ENCODE measurements around the gene PABPN1. TPM values are rescaled to one million over a fixed set of nuclear protein-coding genes. Genes with fewer than 3 reads are reported as not detected.
"Not testable (repeated sequence)": the region's sequence is repeated elsewhere in the genome, so short reads cannot be mapped to it uniquely, and the experiment has no call there.

The PABPN1 gene
- total RNA-seq, 2 experiments from 2014 or later: 167 to 314 TPM

- no TSS peak for BruUV-seq (replicated peaks)
- Histone ChIP-seq H3K4me1 (ENCODE audit: insufficient read depth, low read length, poor library complexity, severe bottlenecking) (no peaks in the 10 kb centered on the region), H3K4me2 (ENCODE audit: low read length) (no peak overlapping the region), H3K36me3 (ENCODE audit: insufficient read depth, low read length) (no peaks in the 10 kb centered on the region), H3K9me3 (ENCODE audit: low read length) (no peaks in the 10 kb centered on the region), H3K4me3 (ENCODE audit: low read depth, low read length, poor library complexity, severe bottlenecking) (no peak overlapping the region), H4K20me1 (ENCODE audit: insufficient read depth, low read length) (no peaks in the 10 kb centered on the region), H3K27ac (ENCODE audit: low read depth, low read length, poor library complexity, severe bottlenecking) (no peak overlapping the region), H3K79me2 (ENCODE audit: insufficient read depth, low read depth, low read length) (no peaks in the 10 kb centered on the region), H2AFZ (ENCODE audit: low read length) (no peak overlapping the region), H3K9me2 (ENCODE audit: insufficient read depth, low read length) (no peaks in the 10 kb centered on the region)
- CTCF ChIA-PET (ENCODE audit: unreplicated experiment): no interaction called here
- POLR2A ChIA-PET: interaction anchor here (0.6 to 2.2 kb wide), 2 partner anchors 9 to 63 kb away, joined by 4 to 8 read pairs; partner anchors contain the start of gene HOMEZ
- no peak for DNase-seq (ENCODE audit: low spot score)
- intact Hi-C loops (cut with micrococcal nuclease; ENCODE audit: unreplicated experiment): no loop called here
- no peak for TF ChIP-seq CTCF (conservative IDR thresholded peaks at IDR 0.05; ENCODE audit: low read length)
- TF ChIP-seq EZH2phosphoT487 (IDR thresholded peaks at IDR 0.05; ENCODE audit: borderline replicate concordance, low read depth, low read length): no peak
These were observed 44.1 kb upstream of the PABPN1 start for GRCh38 chr14:23277189-23277588.

GRCh38 chr14:23277928-23278327 lies 43.3 kb upstream of the PABPN1 start:
- BruUV-seq (replicated peaks); H3K4me1 ChIP-seq (ENCODE audit: insufficient read depth, low read length, poor library complexity, severe bottlenecking); H3K79me2 ChIP-seq (ENCODE audit: insufficient read depth, low read depth, low read length); H4K20me1 ChIP-seq (ENCODE audit: insufficient read depth, low read length); H3K9me3 ChIP-seq (ENCODE audit: low read length); H3K36me3 ChIP-seq (ENCODE audit: insufficient read depth, low read length); H3K4me2 ChIP-seq (ENCODE audit: low read length); H2AFZ ChIP-seq (ENCODE audit: low read length); intact Hi-C loops (cut with micrococcal nuclease; ENCODE audit: unreplicated experiment); H3K4me3 ChIP-seq (ENCODE audit: low read depth, low read length, poor library complexity, severe bottlenecking); DNase-seq (ENCODE audit: low spot score); CTCF ChIA-PET (ENCODE audit: unreplicated experiment); H3K9me2 ChIP-seq (ENCODE audit: insufficient read depth, low read length); H3K27ac ChIP-seq (ENCODE audit: low read depth, low read length, poor library complexity, severe bottlenecking): not testable (repeated sequence)
- POLR2A ChIA-PET: interaction anchor here (0.6 to 2.2 kb wide), 5 partner anchors 8 to 259 kb away, joined by 4 to 8 read pairs (median 4); partner anchors contain the start of gene HOMEZ

GRCh38 chr14:23281247-23281646 lies 40.0 kb upstream of the PABPN1 start:
- TF ChIP-seq EZH2phosphoT487 (IDR thresholded peaks at IDR 0.05; ENCODE audit: borderline replicate concordance, low read depth, low read length) (no peak), CTCF (conservative IDR thresholded peaks at IDR 0.05; ENCODE audit: low read length) (no peak)
- DNase-seq (ENCODE audit: low spot score): no peak
- H3K9me3 ChIP-seq (ENCODE audit: low read length): no peaks in the 10 kb centered on the region
- BruUV-seq (replicated peaks): no TSS peak
- POLR2A ChIA-PET: no interaction called here
- H3K9me2 ChIP-seq (ENCODE audit: insufficient read depth, low read length): no peaks in the 10 kb centered on the region
- no peak overlapping the region for H3K4me3 ChIP-seq (ENCODE audit: low read depth, low read length, poor library complexity, severe bottlenecking)
- no peaks in the 10 kb centered on the region for H3K36me3 ChIP-seq (ENCODE audit: insufficient read depth, low read length)
- H2AFZ ChIP-seq (ENCODE audit: low read length): no peak overlapping the region
- CTCF ChIA-PET (ENCODE audit: unreplicated experiment): no interaction called here
- H3K4me1 ChIP-seq (ENCODE audit: insufficient read depth, low read length, poor library complexity, severe bottlenecking): peaks cover 6% of the 10 kb centered on the region
- no peaks in the 10 kb centered on the region for H4K20me1 ChIP-seq (ENCODE audit: insufficient read depth, low read length)
- intact Hi-C loops (cut with micrococcal nuclease; ENCODE audit: unreplicated experiment): no loop called here
- H3K79me2 ChIP-seq (ENCODE audit: insufficient read depth, low read depth, low read length): peaks cover 14% of the 10 kb centered on the region; the same call in 1 of the 2 replicates
- no peak overlapping the region for H3K27ac ChIP-seq (ENCODE audit: low read depth, low read length, poor library complexity, severe bottlenecking)
- H3K4me2 ChIP-seq (ENCODE audit: low read length): no peak overlapping the region
